Articular chondrocyte of knee joint (primary cell): Measurements from ENCODE around the gene ESCO1. TPM values are rescaled to one million over a fixed set of nuclear protein-coding genes. Genes with fewer than 3 reads are reported as not detected.

ENCODE experiments used
- total RNA-seq: library from RNA; depleted of rRNA; stranded (reverse); fragments of >200 nt; gene quantifications from 2 replicates; pipeline ENCODE4 v1.2.3, GENCODE V29; 2012

The ESCO1 gene, protein sequence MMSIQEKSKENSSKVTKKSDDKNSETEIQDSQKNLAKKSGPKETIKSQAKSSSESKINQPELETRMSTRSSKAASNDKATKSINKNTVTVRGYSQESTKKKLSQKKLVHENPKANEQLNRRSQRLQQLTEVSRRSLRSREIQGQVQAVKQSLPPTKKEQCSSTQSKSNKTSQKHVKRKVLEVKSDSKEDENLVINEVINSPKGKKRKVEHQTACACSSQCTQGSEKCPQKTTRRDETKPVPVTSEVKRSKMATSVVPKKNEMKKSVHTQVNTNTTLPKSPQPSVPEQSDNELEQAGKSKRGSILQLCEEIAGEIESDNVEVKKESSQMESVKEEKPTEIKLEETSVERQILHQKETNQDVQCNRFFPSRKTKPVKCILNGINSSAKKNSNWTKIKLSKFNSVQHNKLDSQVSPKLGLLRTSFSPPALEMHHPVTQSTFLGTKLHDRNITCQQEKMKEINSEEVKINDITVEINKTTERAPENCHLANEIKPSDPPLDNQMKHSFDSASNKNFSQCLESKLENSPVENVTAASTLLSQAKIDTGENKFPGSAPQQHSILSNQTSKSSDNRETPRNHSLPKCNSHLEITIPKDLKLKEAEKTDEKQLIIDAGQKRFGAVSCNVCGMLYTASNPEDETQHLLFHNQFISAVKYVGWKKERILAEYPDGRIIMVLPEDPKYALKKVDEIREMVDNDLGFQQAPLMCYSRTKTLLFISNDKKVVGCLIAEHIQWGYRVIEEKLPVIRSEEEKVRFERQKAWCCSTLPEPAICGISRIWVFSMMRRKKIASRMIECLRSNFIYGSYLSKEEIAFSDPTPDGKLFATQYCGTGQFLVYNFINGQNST
- 20.6 and 22.9 TPM in 2 replicates for total RNA-seq

DNA sequence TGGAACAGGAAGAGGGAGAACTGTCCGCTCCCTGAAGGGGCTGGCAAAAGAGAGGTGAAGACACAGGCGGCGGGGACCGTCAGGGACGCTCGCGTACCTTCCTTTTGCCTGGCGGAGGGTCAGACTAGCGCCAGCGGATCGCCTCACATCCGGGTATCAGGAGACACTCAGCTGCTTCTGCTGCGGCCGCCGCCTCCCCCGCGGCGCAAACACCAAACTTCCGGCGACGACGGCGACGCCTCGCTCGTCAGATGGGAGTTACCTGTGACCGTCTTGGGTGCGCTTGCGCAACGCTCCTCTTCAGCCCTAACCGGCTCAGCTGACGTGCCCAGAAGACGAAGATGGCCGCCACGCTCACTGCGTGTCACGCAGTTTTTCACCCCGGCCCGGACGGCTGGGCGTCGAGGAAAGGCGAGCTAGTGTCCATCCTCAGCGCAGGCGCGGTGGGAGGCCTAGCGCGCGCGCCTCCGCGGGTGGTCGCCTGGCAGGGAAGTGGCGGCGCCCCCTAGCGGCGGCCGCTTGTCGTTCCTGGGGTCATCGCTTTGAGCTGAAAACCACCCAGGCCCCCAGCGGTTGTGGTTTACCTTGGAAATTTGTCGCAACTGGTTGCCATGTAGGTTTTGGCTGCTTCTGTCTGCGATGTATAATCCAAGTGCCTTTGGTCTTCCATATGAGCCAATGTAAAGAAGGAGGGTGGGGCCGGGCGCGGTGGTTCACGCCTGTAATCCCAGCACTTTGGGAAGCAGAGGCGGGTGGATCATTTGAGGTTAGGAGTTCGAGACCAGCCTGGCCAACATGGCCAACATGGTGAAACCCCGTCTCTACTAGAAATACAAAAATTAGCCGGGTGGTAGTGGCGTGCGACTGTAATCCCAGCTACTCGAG lies at the start of gene ESCO1:
ESCO1 (minus strand) TSS at position 179 of the 885 bp plus-strand sequence. CDS start 25,861 bp downstream, outside the sequence.

DNA sequence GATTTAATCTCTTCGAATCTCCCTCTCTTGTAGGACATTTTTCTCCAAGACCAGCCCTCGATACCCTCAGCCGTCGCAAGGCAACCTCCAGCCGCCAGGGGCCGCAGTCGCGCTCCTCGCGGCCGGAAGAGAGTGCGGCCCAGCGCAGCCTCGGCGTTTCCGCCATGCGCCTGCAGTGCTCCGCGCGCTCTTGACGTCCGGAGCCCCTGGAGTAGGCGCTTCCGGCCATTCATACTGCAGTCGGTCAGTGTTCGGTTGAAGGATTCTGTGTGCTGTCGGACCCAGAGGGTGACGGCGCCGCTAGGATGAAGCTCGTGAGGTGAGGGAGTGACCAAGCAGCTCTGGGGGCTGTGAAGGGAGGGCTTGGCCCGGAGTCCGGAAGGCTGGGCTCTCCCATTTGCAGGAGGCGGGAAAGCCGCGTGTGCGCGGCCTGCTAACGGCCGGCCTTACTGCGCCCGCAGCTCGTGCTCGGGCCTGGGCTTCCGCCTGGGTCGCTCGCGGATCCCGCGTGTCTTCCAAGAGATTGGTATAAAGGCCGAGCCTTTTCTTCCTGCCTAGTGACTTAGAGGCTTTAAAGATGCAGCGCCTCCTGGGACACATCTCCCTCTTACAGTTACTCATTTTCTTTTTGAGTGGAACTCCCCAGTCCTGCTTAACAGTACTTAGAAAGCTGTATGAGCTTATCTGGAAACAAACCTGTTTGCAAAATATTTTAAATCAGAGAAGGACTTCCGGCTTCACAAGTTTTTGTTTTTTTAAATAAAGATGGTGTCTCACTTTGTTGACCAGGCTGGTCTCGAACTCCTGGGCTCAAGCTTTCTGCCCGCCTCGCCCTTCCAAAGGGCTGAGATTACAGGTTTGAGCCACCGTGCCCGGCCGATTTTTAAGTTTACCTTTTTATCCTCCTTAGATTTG lies 11.9 kb upstream of the ESCO1 start, which contains the start of gene SNRPD1:
SNRPD1 (plus strand) TSS at position 190 of the 915 bp plus-strand sequence; CDS start at position 306, 116 bp downstream.

Other genes with a start within 250 kb of the ESCO1 start
- 11.3 and 13.7 TPM in 2 replicates for gene SNRPD1, start 11.6 kb upstream of the ESCO1 start, total RNA-seq
- gene ABHD3, start 104.1 kb upstream of the ESCO1 start, total RNA-seq: 6.2 and 6.4 TPM in 2 replicates
- gene MIB1, start 140.1 kb upstream of the ESCO1 start, total RNA-seq: 51.4 and 55.8 TPM in 2 replicates